Measurements from ENCODE around the gene ZMIZ1. TPM values are rescaled to one million over a fixed set of nuclear protein-coding genes. Genes with fewer than 3 reads are reported as not detected.

Gene ZMIZ1
- total RNA-seq, 2 experiments from 2014 or later: 14.6 to 15.5 TPM

DNA sequence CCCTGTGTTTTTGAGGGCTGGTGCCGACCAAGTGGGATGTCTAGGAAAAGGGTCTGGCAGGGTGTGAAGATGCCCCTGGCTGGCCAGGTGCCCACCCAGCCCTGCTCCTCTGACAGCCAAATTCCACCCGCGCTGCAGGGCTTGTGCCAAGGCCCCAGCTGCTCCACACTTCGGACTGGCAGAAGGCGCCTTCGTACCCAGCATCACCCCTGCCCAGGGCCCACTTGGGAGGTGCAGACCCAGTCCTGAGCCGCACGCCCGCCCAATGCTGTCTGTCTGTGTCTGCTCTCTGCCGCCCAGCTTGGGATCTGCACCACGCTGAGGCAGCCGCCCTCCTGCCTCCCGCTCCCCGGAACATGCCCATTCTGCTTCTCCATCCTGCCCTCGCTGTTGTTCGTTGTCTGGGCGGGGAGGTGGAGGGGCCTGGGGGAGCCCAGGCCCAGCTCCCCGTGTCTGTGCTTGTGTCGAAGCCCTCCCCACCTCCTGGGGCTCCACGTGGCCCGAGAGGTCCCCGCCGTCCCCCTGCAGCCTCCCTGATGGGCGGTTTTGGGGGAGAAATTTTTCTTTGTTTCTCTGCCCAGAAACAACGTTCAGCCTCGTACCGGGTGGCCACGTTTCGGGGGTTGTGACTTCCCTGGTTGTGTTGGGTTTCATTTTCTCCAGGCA is 241.6 kb downstream of the ZMIZ1 start:
- ChIA-PET CTCF (no interaction called here), POLR2A (no interaction called here)
- Mint-ChIP-seq H3K4me1 (ENCODE audit: low read depth) (no peaks in the 10 kb centered on the region), H3K4me3 (no peak overlapping the region), H3K36me3 (ENCODE audit: low read depth) (peaks cover 46% of the 10 kb centered on the region), H3K9me3 (no peaks in the 10 kb centered on the region), H3K27me3 (no peaks in the 10 kb centered on the region), H3K27ac (no peak overlapping the region)
- H3K4me3 ChIP-seq (ENCODE audit: low read length): no peak overlapping the region
- no peaks in the 10 kb centered on the region for H3K27me3 ChIP-seq (ENCODE audit: control insufficient read depth in 1 of 2, insufficient read depth in 2 of 2, low read length in 2 of 2)
- intact Hi-C loops (cut with DNase I, micrococcal nuclease): no loop called here
- DNase-seq: peak in 1 of 14 experiments; percentile 3
- TF ChIP-seq, protein P1, sequence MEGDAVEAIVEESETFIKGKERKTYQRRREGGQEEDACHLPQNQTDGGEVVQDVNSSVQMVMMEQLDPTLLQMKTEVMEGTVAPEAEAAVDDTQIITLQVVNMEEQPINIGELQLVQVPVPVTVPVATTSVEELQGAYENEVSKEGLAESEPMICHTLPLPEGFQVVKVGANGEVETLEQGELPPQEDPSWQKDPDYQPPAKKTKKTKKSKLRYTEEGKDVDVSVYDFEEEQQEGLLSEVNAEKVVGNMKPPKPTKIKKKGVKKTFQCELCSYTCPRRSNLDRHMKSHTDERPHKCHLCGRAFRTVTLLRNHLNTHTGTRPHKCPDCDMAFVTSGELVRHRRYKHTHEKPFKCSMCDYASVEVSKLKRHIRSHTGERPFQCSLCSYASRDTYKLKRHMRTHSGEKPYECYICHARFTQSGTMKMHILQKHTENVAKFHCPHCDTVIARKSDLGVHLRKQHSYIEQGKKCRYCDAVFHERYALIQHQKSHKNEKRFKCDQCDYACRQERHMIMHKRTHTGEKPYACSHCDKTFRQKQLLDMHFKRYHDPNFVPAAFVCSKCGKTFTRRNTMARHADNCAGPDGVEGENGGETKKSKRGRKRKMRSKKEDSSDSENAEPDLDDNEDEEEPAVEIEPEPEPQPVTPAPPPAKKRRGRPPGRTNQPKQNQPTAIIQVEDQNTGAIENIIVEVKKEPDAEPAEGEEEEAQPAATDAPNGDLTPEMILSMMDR (IDR thresholded peaks at IDR 0.05): no peak
- peaks cover 33% of the 10 kb centered on the region for H3K36me3 ChIP-seq (ENCODE audit: insufficient read depth, low read length)
- no peak for ATAC-seq (ENCODE audit: poor library complexity)
- H3K27ac ChIP-seq (ENCODE audit: low read depth in 1 of 2, low read length in 2 of 2): no peak overlapping the region
- peaks cover 2% of the 10 kb centered on the region for H3K4me1 ChIP-seq (ENCODE audit: insufficient read depth, low read length)
- no peaks in the 10 kb centered on the region for H3K9me3 ChIP-seq (ENCODE audit: control insufficient read depth in 1 of 2, insufficient read depth in 1 of 2, low read length in 2 of 2)

DNA sequence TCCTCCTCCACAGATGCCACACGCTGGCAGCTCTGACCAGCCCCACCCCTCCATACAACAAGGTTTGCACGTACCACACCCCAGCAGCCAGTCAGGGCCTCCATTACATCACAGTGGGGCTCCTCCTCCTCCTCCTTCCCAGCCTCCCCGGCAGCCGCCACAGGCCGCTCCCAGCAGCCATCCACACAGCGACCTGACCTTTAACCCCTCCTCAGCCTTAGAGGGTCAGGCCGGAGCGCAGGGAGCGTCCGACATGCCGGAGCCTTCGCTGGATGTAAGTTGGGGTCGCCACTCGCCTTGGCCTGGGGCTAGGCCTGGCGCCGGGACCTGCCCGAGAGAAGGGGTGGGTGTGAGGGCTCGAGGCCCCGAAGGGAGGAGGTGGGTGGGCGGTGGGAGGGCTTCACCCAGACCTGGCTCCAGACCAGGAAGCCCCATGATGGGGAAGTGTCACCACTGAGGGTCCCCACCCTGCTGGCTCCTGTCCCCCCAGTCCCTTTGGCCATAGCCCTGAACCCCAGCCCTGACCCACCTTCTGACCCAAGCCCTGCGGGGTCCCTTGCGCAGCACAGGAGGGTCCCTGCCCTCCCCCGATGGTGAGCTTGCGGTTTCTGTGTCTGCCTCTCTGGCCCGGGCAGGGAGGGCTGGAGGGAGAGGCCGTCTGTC is 242.3 kb downstream of the ZMIZ1 start:
- CTCF ChIA-PET: no interaction called here
- POLR2A ChIA-PET: no interaction called here
- ATAC-seq (ENCODE audit: poor library complexity) (no peak), DNase-seq (peak in 2 of 14 experiments; percentile 3 to 14)
- Histone ChIP-seq H3K27me3 (ENCODE audit: control insufficient read depth in 1 of 2, insufficient read depth in 2 of 2, low read length in 2 of 2) (no peaks in the 10 kb centered on the region), H3K9me3 (ENCODE audit: control insufficient read depth in 1 of 2, insufficient read depth in 1 of 2, low read length in 2 of 2) (no peaks in the 10 kb centered on the region), H3K4me1 (ENCODE audit: insufficient read depth, low read length) (peaks cover 2% of the 10 kb centered on the region), H3K27ac (ENCODE audit: low read depth in 1 of 2, low read length in 2 of 2) (no peak overlapping the region), H3K36me3 (ENCODE audit: insufficient read depth, low read length) (peaks cover 29% of the 10 kb centered on the region), H3K4me3 (ENCODE audit: low read length) (no peak overlapping the region)
- intact Hi-C loops (cut with DNase I, micrococcal nuclease): no loop called here
- TF ChIP-seq, protein P1 (IDR thresholded peaks at IDR 0.05): no peak
- H3K27me3 Mint-ChIP-seq: no peaks in the 10 kb centered on the region
- H3K9me3 Mint-ChIP-seq: no peaks in the 10 kb centered on the region
- peaks cover 41% of the 10 kb centered on the region for H3K36me3 Mint-ChIP-seq (ENCODE audit: low read depth)
- H3K4me3 Mint-ChIP-seq: no peak overlapping the region
- H3K27ac Mint-ChIP-seq: no peak overlapping the region
- peaks cover 4% of the 10 kb centered on the region for H3K4me1 Mint-ChIP-seq (ENCODE audit: low read depth)

DNA sequence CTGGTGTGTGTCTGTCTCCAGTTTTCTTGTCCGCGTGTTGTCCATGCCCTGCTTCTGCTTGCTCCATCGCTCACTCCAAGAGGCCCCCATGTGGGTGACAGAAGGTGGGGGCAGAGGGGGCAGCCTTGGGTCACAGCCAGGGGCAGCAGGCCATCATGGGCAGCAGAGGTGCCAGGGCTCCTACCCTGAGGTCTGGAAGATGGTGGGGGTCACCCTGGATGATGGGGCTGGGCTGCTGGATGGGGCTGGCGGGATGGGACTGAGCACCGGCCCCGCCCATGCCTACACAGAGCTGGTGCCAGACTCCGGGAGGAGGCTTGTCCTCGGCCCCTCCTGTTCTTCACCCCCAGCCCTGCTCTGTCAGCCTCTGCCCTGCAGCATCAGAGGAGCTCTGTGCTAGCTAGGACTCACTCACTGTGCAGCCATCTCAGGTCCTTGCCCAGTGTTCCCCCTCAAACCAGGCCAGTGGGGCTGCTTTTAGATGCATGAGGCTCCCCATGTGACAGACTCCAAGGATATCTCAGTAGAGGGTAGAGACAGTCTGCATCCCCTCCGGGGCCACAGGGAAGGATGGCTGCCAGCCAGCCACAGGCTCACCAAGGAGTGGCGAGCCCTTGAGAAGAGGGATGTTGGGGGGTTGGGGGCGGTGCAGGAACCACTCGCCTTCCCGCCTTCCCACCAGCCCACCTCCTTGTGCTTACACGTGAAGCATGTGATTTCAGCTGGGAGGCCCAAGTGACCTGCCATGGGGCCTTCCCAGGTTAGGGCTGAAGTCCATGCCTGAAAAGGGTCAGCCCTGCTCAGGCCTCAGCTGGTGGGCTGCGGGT is 243.0 kb downstream of the ZMIZ1 start:
- H3K36me3 ChIP-seq (ENCODE audit: insufficient read depth, low read length): peaks cover 23% of the 10 kb centered on the region
- intact Hi-C loops (cut with DNase I, micrococcal nuclease): no loop called here
- ChIA-PET CTCF (no interaction called here), POLR2A (no interaction called here)
- DNase-seq: peak in 1 of 14 experiments; percentile 4
- H3K27me3 ChIP-seq (ENCODE audit: control insufficient read depth in 1 of 2, insufficient read depth in 2 of 2, low read length in 2 of 2): no peaks in the 10 kb centered on the region
- Mint-ChIP-seq H3K27ac (no peak overlapping the region), H3K27me3 (no peaks in the 10 kb centered on the region), H3K9me3 (no peaks in the 10 kb centered on the region), H3K4me1 (ENCODE audit: low read depth) (peaks cover 12% of the 10 kb centered on the region), H3K36me3 (ENCODE audit: low read depth) (peaks cover 34% of the 10 kb centered on the region), H3K4me3 (no peak overlapping the region)
- peaks cover 7% of the 10 kb centered on the region for H3K4me1 ChIP-seq (ENCODE audit: insufficient read depth, low read length)
- H3K27ac ChIP-seq (ENCODE audit: low read depth in 1 of 2, low read length in 2 of 2): no peak overlapping the region
- H3K9me3 ChIP-seq (ENCODE audit: control insufficient read depth in 1 of 2, insufficient read depth in 1 of 2, low read length in 2 of 2): no peaks in the 10 kb centered on the region
- TF ChIP-seq, protein P1 (IDR thresholded peaks at IDR 0.05): no peak
- no peak overlapping the region for H3K4me3 ChIP-seq (ENCODE audit: low read length)
- ATAC-seq (ENCODE audit: poor library complexity): no peak

Measured in CD4-positive, alpha-beta T cell (primary cell).